Measurements from ENCODE around the gene RNF222. TPM values are rescaled to one million over a fixed set of nuclear protein-coding genes. Genes with fewer than 3 reads are reported as not detected.

Gene RNF222
- total RNA-seq, 1 donor from 2014 or later = not detected

GRCh38 chr17:8366231-8366630 lies 31.4 kb downstream of the RNF222 start:
- no peak for TF ChIP-seq CTCF (IDR thresholded peaks at IDR 0.05)
- DNase-seq (ENCODE audit: extremely low spot score, unreplicated experiment) = no peak
- Mint-ChIP-seq H3K36me3 (ENCODE audit: unreplicated experiment) (peaks cover 22% of the 10 kb centered on the region), H3K27me3 (ENCODE audit: unreplicated experiment) (no peaks in the 10 kb centered on the region), H3K4me1 (ENCODE audit: unreplicated experiment) (peaks cover 20% of the 10 kb centered on the region), H3K4me3 (ENCODE audit: unreplicated experiment) (no peak overlapping the region), H3K27ac (ENCODE audit: unreplicated experiment) (peak overlapping the region; percentile 91), H3K9me3 (ENCODE audit: unreplicated experiment) (no peaks in the 10 kb centered on the region)

- H3K4me1 Mint-ChIP-seq (ENCODE audit: unreplicated experiment) = peaks cover 30% of the 10 kb centered on the region
- no peak for TF ChIP-seq CTCF (IDR thresholded peaks at IDR 0.05)
- peak overlapping the region; percentile 91 for H3K27ac Mint-ChIP-seq (ENCODE audit: unreplicated experiment)
- H3K27me3 Mint-ChIP-seq (ENCODE audit: unreplicated experiment) = no peaks in the 10 kb centered on the region
- no peak overlapping the region for H3K4me3 Mint-ChIP-seq (ENCODE audit: unreplicated experiment)
- DNase-seq (ENCODE audit: extremely low spot score, unreplicated experiment) = no peak
- peaks cover 19% of the 10 kb centered on the region for H3K36me3 Mint-ChIP-seq (ENCODE audit: unreplicated experiment)
- no peaks in the 10 kb centered on the region for H3K9me3 Mint-ChIP-seq (ENCODE audit: unreplicated experiment)
Observed at GRCh38 chr17:8365143-8365542, 32.5 kb downstream of the RNF222 start.

- TF ChIP-seq CTCF (IDR thresholded peaks at IDR 0.05) = no peak
- Mint-ChIP-seq H3K9me3 (ENCODE audit: unreplicated experiment) (no peaks in the 10 kb centered on the region), H3K27ac (ENCODE audit: unreplicated experiment) (no peak overlapping the region), H3K27me3 (ENCODE audit: unreplicated experiment) (no peaks in the 10 kb centered on the region), H3K36me3 (ENCODE audit: unreplicated experiment) (peaks cover 2% of the 10 kb centered on the region), H3K4me1 (ENCODE audit: unreplicated experiment) (peaks cover 39% of the 10 kb centered on the region), H3K4me3 (ENCODE audit: unreplicated experiment) (no peak overlapping the region)
- no peak for DNase-seq (ENCODE audit: extremely low spot score, unreplicated experiment)
Observed at GRCh38 chr17:8362651-8363332, 34.8 kb downstream of the RNF222 start.

- Mint-ChIP-seq H3K36me3 (ENCODE audit: unreplicated experiment) (peaks cover 2% of the 10 kb centered on the region), H3K27me3 (ENCODE audit: unreplicated experiment) (no peaks in the 10 kb centered on the region), H3K9me3 (ENCODE audit: unreplicated experiment) (peaks cover 3% of the 10 kb centered on the region), H3K27ac (ENCODE audit: unreplicated experiment) (peak overlapping the region; percentile 67), H3K4me3 (ENCODE audit: unreplicated experiment) (no peak overlapping the region), H3K4me1 (ENCODE audit: unreplicated experiment) (peaks cover 29% of the 10 kb centered on the region)
- no peak for TF ChIP-seq CTCF (IDR thresholded peaks at IDR 0.05)
- DNase-seq (ENCODE audit: extremely low spot score, unreplicated experiment) = no peak
Observed at GRCh38 chr17:8360751-8361150, 36.9 kb downstream of the RNF222 start.

GRCh38 chr17:8360260-8360659 lies 37.4 kb downstream of the RNF222 start:
- no peak for TF ChIP-seq CTCF (IDR thresholded peaks at IDR 0.05)
- DNase-seq (ENCODE audit: extremely low spot score, unreplicated experiment) = no peak
- Mint-ChIP-seq H3K4me1 (ENCODE audit: unreplicated experiment) (peaks cover 24% of the 10 kb centered on the region), H3K27ac (ENCODE audit: unreplicated experiment) (peak overlapping the region; percentile 84), H3K27me3 (ENCODE audit: unreplicated experiment) (no peaks in the 10 kb centered on the region), H3K36me3 (ENCODE audit: unreplicated experiment) (peaks cover 2% of the 10 kb centered on the region), H3K4me3 (ENCODE audit: unreplicated experiment) (no peak overlapping the region), H3K9me3 (ENCODE audit: unreplicated experiment) (peaks cover 3% of the 10 kb centered on the region)
